Measurements from ENCODE around the gene SLC36A4. TPM values are rescaled to one million over a fixed set of nuclear protein-coding genes. Genes with fewer than 3 reads are reported as not detected.
A peak's percentile ranks its signal among the peaks of the same experiment; 100 is the strongest.

SLC36A4 gene

GRCh38 chr11:93100211-93100610, 97.6 kb downstream of the SLC36A4 start:
- Histone ChIP-seq H3K4ac (ENCODE audit: low read depth, low read length) (no peak overlapping the region), H2BK120ac (ENCODE audit: low read depth, low read length) (no peak overlapping the region), H2BK5ac (ENCODE audit: low read length) (peak overlapping the region; percentile 48), H3K79me2 (ENCODE audit: control insufficient read depth, insufficient read depth, low read length) (no peaks in the 10 kb centered on the region), H4K8ac (ENCODE audit: low read depth, low read length) (no peak overlapping the region), H3K4me3 (ENCODE audit: low read length) (no peak overlapping the region), H3K36me3 (ENCODE audit: control insufficient read depth, insufficient read depth, low read length) (no peaks in the 10 kb centered on the region), H4K5ac (ENCODE audit: low read length) (no peak overlapping the region), H3K56ac (ENCODE audit: low read length) (peak overlapping the region; percentile 52), H2BK15ac (replicated peaks; ENCODE audit: low read depth) (no peak overlapping the region), H3K4me2 (ENCODE audit: low read length) (no peak overlapping the region), H3K9ac (ENCODE audit: low read length) (no peak overlapping the region), H3K27ac (ENCODE audit: low read depth, low read length) (peak overlapping the region; percentile 2), H2AK5ac (ENCODE audit: low read length) (peak overlapping the region; percentile 24), H3K23ac (ENCODE audit: low read length) (no peak overlapping the region), H3K18ac (ENCODE audit: low read length) (peak overlapping the region; percentile 9), H3K4me1 (ENCODE audit: control insufficient read depth, low read depth, low read length) (peaks cover 5% of the 10 kb centered on the region), H3K79me1 (ENCODE audit: low read length) (no peaks in the 10 kb centered on the region), H3K27me3 (ENCODE audit: insufficient read depth, low read length, poor library complexity) (no peaks in the 10 kb centered on the region)
- no peak for DNase-seq
- WGBS (ENCODE audit: extremely low coverage, insufficient coverage, low lambda C conversion rate): no CpG with 5 or more reads among the region's 2 CpGs

GRCh38 chr11:93099806-93100205, 98.0 kb downstream of the SLC36A4 start:
- Histone ChIP-seq H4K5ac (ENCODE audit: low read length) (no peak overlapping the region), H3K27ac (ENCODE audit: low read depth, low read length) (no peak overlapping the region), H3K4ac (ENCODE audit: low read depth, low read length) (no peak overlapping the region), H3K36me3 (ENCODE audit: control insufficient read depth, insufficient read depth, low read length) (no peaks in the 10 kb centered on the region), H3K18ac (ENCODE audit: low read length) (no peak overlapping the region), H2AK5ac (ENCODE audit: low read length) (no peak overlapping the region), H3K79me1 (ENCODE audit: low read length) (no peaks in the 10 kb centered on the region), H3K79me2 (ENCODE audit: control insufficient read depth, insufficient read depth, low read length) (no peaks in the 10 kb centered on the region), H3K23ac (ENCODE audit: low read length) (no peak overlapping the region), H2BK5ac (ENCODE audit: low read length) (no peak overlapping the region), H3K27me3 (ENCODE audit: insufficient read depth, low read length, poor library complexity) (no peaks in the 10 kb centered on the region), H4K8ac (ENCODE audit: low read depth, low read length) (no peak overlapping the region), H3K9ac (ENCODE audit: low read length) (no peak overlapping the region), H3K4me3 (ENCODE audit: low read length) (no peak overlapping the region), H3K4me2 (ENCODE audit: low read length) (no peak overlapping the region), H2BK120ac (ENCODE audit: low read depth, low read length) (no peak overlapping the region), H2BK15ac (replicated peaks; ENCODE audit: low read depth) (no peak overlapping the region), H3K4me1 (ENCODE audit: control insufficient read depth, low read depth, low read length) (peaks cover 5% of the 10 kb centered on the region), H3K56ac (ENCODE audit: low read length) (no peak overlapping the region)
- DNase-seq: peak; percentile 65
- WGBS (ENCODE audit: extremely low coverage, insufficient coverage, low lambda C conversion rate): no CpG with 5 or more reads among the region's 2 CpGs

Small RNAs within 50 kb of the gene (small RNA-seq; reads per million reads assigned to genes)
- not detected for gene AP003072.1 (ENCODE audit: insufficient read depth)
